ENCODE measurements around the gene VANGL2.

Gene VANGL2

GRCh38 chr1:160405331-160405877 is 5.0 kb downstream of the VANGL2 start:
- DNase-seq (ENCODE audit: low read depth), result no peak

- no peak for DNase-seq (ENCODE audit: low read depth)
Observed at GRCh38 chr1:160406131-160406968, 6.0 kb downstream of the VANGL2 start.

GRCh38 chr1:160407839-160408801 is 7.8 kb downstream of the VANGL2 start:
- DNase-seq (ENCODE audit: low read depth), result no peak

- DNase-seq (ENCODE audit: low read depth), result no peak
Observed at GRCh38 chr1:160408864-160409263, 8.5 kb downstream of the VANGL2 start.

- DNase-seq (ENCODE audit: low read depth), result no peak
Observed at GRCh38 chr1:160409486-160409885, 9.1 kb downstream of the VANGL2 start.

- DNase-seq (ENCODE audit: low read depth), result no peak
Observed at GRCh38 chr1:160410406-160411005, 10.1 kb downstream of the VANGL2 start.

GRCh38 chr1:160411271-160412027 is 11.1 kb downstream of the VANGL2 start:
- no peak for DNase-seq (ENCODE audit: low read depth)

- DNase-seq (ENCODE audit: low read depth), result no peak
Observed at GRCh38 chr1:160412028-160412362, 11.6 kb downstream of the VANGL2 start.

GRCh38 chr1:160413716-160414115 is 13.4 kb downstream of the VANGL2 start:
- DNase-seq (ENCODE audit: low read depth), result no peak

- no peak for DNase-seq (ENCODE audit: low read depth)
Observed at GRCh38 chr1:160414881-160415280, 14.5 kb downstream of the VANGL2 start.

GRCh38 chr1:160415696-160416290 is 15.4 kb downstream of the VANGL2 start:
- DNase-seq (ENCODE audit: low read depth), result no peak

- no peak for DNase-seq (ENCODE audit: low read depth)
Observed at GRCh38 chr1:160416369-160416768, 16.0 kb downstream of the VANGL2 start.

GRCh38 chr1:160418483-160418882 is 18.1 kb downstream of the VANGL2 start:
- DNase-seq (ENCODE audit: low read depth), result no peak

- no peak for DNase-seq (ENCODE audit: low read depth)
Observed at GRCh38 chr1:160419150-160419837, 18.9 kb downstream of the VANGL2 start.

GRCh38 chr1:160419838-160420169 is 19.4 kb downstream of the VANGL2 start:
- DNase-seq (ENCODE audit: low read depth), result no peak

- no peak for DNase-seq (ENCODE audit: low read depth)
Observed at GRCh38 chr1:160420881-160421842, 20.8 kb downstream of the VANGL2 start.

- no peak for DNase-seq (ENCODE audit: low read depth)
Observed at GRCh38 chr1:160421881-160422280, 21.5 kb downstream of the VANGL2 start.

GRCh38 chr1:160423966-160424365 is 23.6 kb downstream of the VANGL2 start:
- no peak for DNase-seq (ENCODE audit: low read depth)

- DNase-seq (ENCODE audit: low read depth), result no peak
Observed at GRCh38 chr1:160425847-160426246, 25.5 kb downstream of the VANGL2 start.

All from stimulated activated CD8-positive, alpha-beta memory T cell treated with anti-CD3 and anti-CD28 coated beads, Interleukin-12 subunit alpha, Interleukin-12 subunit beta, amount 100 ng/mL, for 4 hours (primary cell).